Heart left ventricle (tissue), 13 donors: Measurements from ENCODE around the gene CREM.

ENCODE experiments used
- POLR2A ChIP-seq, 2 donors: fragments of 450-650 bp; IDR thresholded peaks; one replicate each; pipeline ENCODE4 v1.6.1; 2017; ENCODE audit warnings: antibody characterized with exemption in 2 of 2, mild to moderate bottlenecking in 2 of 2, moderate library complexity in 2 of 2
- TF ChIP-seq, protein P1 (sequence below), 12 donors: fragments of 200-600 bp; sonication (generic) in 4 of 12; IDR thresholded peaks; one replicate each; pipeline versions ENCODE4 v1.5.0 to v1.8.0; 2018 to 2022; ENCODE audit warnings: antibody characterized with exemption in 12 of 12, mild to moderate bottlenecking in 5 of 12
- donor health status: ischemic (EF 13 %, LVEDD 7.1; RV severe dilation, severe dysfunction).
- donor health status: DM: no; HTN: yes; CAD: no.
- donor health status: DM: no; HTN: no; CAD: no.
- donor health status: ischemic (EF 25% LVEDD 6.9; RV normal size, moderate dysfunction).
- donor health status: ischemic (EF 25% LVEDD 5.7; RV mildly dilated, moderate dysfunction).
- donor health status: ischemic (EF 35%, LVEDD 5.7; RV mildly dilated, moderate dysfunction).
- donor health status: nonischemic (EF 11% LVEDD 7.7; RV severe dilation, severe dysfunction).
- donor health status: DM: yes; HTN: yes; CAD: no.
- donor health status: PGD.
- donor health status: ischemic (EF 29% LVEDD 5.4; RV normal size, mild dysfunction).
- donor health status: nonischemic (EF 23%, LVEDD 6.1; RV moderate dilation, normal function).

- TF ChIP-seq, protein P1, sequence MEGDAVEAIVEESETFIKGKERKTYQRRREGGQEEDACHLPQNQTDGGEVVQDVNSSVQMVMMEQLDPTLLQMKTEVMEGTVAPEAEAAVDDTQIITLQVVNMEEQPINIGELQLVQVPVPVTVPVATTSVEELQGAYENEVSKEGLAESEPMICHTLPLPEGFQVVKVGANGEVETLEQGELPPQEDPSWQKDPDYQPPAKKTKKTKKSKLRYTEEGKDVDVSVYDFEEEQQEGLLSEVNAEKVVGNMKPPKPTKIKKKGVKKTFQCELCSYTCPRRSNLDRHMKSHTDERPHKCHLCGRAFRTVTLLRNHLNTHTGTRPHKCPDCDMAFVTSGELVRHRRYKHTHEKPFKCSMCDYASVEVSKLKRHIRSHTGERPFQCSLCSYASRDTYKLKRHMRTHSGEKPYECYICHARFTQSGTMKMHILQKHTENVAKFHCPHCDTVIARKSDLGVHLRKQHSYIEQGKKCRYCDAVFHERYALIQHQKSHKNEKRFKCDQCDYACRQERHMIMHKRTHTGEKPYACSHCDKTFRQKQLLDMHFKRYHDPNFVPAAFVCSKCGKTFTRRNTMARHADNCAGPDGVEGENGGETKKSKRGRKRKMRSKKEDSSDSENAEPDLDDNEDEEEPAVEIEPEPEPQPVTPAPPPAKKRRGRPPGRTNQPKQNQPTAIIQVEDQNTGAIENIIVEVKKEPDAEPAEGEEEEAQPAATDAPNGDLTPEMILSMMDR (IDR thresholded peaks at IDR 0.05): no peak
- no peak for TF ChIP-seq POLR2A (IDR thresholded peaks at IDR 0.05)
Observed at GRCh38 chr10:35211390-35211789, 84.7 kb downstream of the CREM start.
